Measurements from ENCODE around the gene SPATA17.

DNA sequence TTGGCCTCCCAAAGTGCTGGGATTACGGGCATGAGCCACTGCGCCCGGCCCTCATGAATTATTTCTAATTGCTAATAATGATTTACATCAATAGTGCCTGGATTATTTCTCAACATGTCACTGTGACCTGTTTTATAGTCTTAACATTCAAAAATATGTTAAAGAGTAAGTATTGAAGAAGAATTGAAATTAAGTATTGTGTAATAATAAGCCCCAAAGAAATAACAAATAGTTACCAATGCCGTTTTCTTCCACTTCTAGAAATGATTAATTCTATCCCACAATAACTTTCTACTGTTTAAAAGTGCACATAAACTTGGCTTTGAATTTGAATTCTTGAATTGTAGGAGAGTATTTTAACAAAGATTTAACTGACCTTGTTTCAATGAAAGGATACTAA is 19.5 kb downstream of the SPATA17 start:
- no peak for TF ChIP-seq POLR2A (IDR thresholded peaks at IDR 0.05)
- no peak for TF ChIP-seq POLR2AphosphoS5 (IDR thresholded peaks at IDR 0.05)

Data from prostate gland (tissue), 1 donor.